ENCODE data around the gene TK2. TPM values are rescaled to one million over a fixed set of nuclear protein-coding genes. Genes with fewer than 3 reads are reported as not detected.

Gene TK2
- total RNA-seq, 1 donor from 2014 or later: 16.1 TPM

GRCh38 chr16:66460703-66461102, 89.2 kb downstream of the TK2 start:
- no peak overlapping the region for H3K4me3 Mint-ChIP-seq (ENCODE audit: low read depth)
- peaks cover 58% of the 10 kb centered on the region for H3K27me3 Mint-ChIP-seq
- H3K27ac Mint-ChIP-seq: no peak overlapping the region
- no peaks in the 10 kb centered on the region for H3K9me3 Mint-ChIP-seq (ENCODE audit: low read depth)
- no peaks in the 10 kb centered on the region for H3K4me1 Mint-ChIP-seq (ENCODE audit: low read depth)
- no peak for TF ChIP-seq CTCF (IDR thresholded peaks at IDR 0.05; ENCODE audit: unreplicated experiment)
- H3K36me3 Mint-ChIP-seq (ENCODE audit: insufficient read depth): no peaks in the 10 kb centered on the region
- no peak for DNase-seq (ENCODE audit: low spot score, unreplicated experiment)

GRCh38 chr16:66459878-66460277, 90.0 kb downstream of the TK2 start:
- Mint-ChIP-seq H3K4me1 (ENCODE audit: low read depth) (no peaks in the 10 kb centered on the region), H3K9me3 (ENCODE audit: low read depth) (no peaks in the 10 kb centered on the region), H3K36me3 (ENCODE audit: insufficient read depth) (no peaks in the 10 kb centered on the region), H3K27me3 (peaks cover 55% of the 10 kb centered on the region), H3K27ac (no peak overlapping the region), H3K4me3 (ENCODE audit: low read depth) (no peak overlapping the region)
- DNase-seq (ENCODE audit: low spot score, unreplicated experiment): no peak
- no peak for TF ChIP-seq CTCF (IDR thresholded peaks at IDR 0.05; ENCODE audit: unreplicated experiment)

- no peak for DNase-seq (ENCODE audit: low spot score, unreplicated experiment)
- Mint-ChIP-seq H3K9me3 (ENCODE audit: low read depth) (no peaks in the 10 kb centered on the region), H3K4me3 (ENCODE audit: low read depth) (no peak overlapping the region), H3K27ac (no peak overlapping the region), H3K4me1 (ENCODE audit: low read depth) (no peaks in the 10 kb centered on the region), H3K27me3 (peaks cover 51% of the 10 kb centered on the region), H3K36me3 (ENCODE audit: insufficient read depth) (no peaks in the 10 kb centered on the region)
- TF ChIP-seq CTCF (IDR thresholded peaks at IDR 0.05; ENCODE audit: unreplicated experiment): no peak
Measured at GRCh38 chr16:66458853-66459252, 91.1 kb downstream of the TK2 start.

GRCh38 chr16:66458292-66458691, 91.6 kb downstream of the TK2 start:
- H3K9me3 Mint-ChIP-seq (ENCODE audit: low read depth): no peaks in the 10 kb centered on the region
- no peaks in the 10 kb centered on the region for H3K36me3 Mint-ChIP-seq (ENCODE audit: insufficient read depth)
- no peak overlapping the region for H3K4me3 Mint-ChIP-seq (ENCODE audit: low read depth)
- no peak for TF ChIP-seq CTCF (IDR thresholded peaks at IDR 0.05; ENCODE audit: unreplicated experiment)
- DNase-seq (ENCODE audit: low spot score, unreplicated experiment): no peak
- H3K4me1 Mint-ChIP-seq (ENCODE audit: low read depth): no peaks in the 10 kb centered on the region
- H3K27me3 Mint-ChIP-seq: peaks cover 46% of the 10 kb centered on the region
- H3K27ac Mint-ChIP-seq: no peak overlapping the region

Other genes starting within 250 kb of the TK2 start
- 0.36 TPM in 1 of 2 replicates, not detected in the other for gene CDH5, start 183.4 kb downstream of the TK2 start, total RNA-seq
- gene BEAN1, start 122.8 kb downstream of the TK2 start, total RNA-seq: 0.36 TPM in 1 of 2 replicates, not detected in the other
- 35.6 and 38.1 TPM in 2 replicates for gene CKLF, start 2.5 kb upstream of the TK2 start, total RNA-seq
- gene CMTM1, start 16.3 kb upstream of the TK2 start, total RNA-seq: 8.8 and 9.0 TPM in 2 replicates
- 0.58 TPM in 1 of 2 replicates, not detected in the other for gene CMTM2, start 29.3 kb upstream of the TK2 start, total RNA-seq
- 48.2 and 51.5 TPM in 2 replicates for gene CMTM3, start 54.6 kb upstream of the TK2 start, total RNA-seq
- gene CMTM4, start 146.6 kb upstream of the TK2 start, total RNA-seq: 80.9 and 82.3 TPM in 2 replicates
- gene DYNC1LI2, start 201.5 kb upstream of the TK2 start, total RNA-seq: 179 and 181 TPM in 2 replicates